Activated B cell treated with CpG ODN at 0.5 μM for 24 hours (primary cell): ENCODE results near the gene PSME3IP1. TPM values are rescaled to one million over a fixed set of nuclear protein-coding genes. Genes with fewer than 3 reads are reported as not detected.

Experiments
- ATAC-seq: fragments of 200-7000 bp; cut with Tn5 transposase; one replicate; pipeline ENCODE4 v1.10.0; 2021; ENCODE audit warnings: low read depth, mild to moderate bottlenecking, moderate library complexity
- CTCF ChIA-PET: fragments of 350-600 bp; sonication (Branson Sonifier 250); formaldehyde crosslinking; loops from one replicate; lab custom pipeline; 2021; ENCODE audit warnings: antibody characterized with exemption; lab: Charles Lee
- POLR2A ChIA-PET: fragments of 350-600 bp; sonication (Branson Sonifier 250); formaldehyde crosslinking; loops from one replicate; lab custom pipeline; 2021; ENCODE audit warnings: antibody characterized with exemption; lab: Charles Lee
- DNase-seq: peaks from one replicate; pipeline ENCODE4 v3.0.0; 2022
- H3K27ac Mint-ChIP-seq: one replicate; pipeline ENCODE4 v1.8.0; 2020; ENCODE audit warnings: mixed read lengths
- H3K27me3 Mint-ChIP-seq: one replicate; pipeline ENCODE4 v1.8.0; 2021; ENCODE audit warnings: mixed read lengths
- H3K36me3 Mint-ChIP-seq: one replicate; pipeline ENCODE4 v1.8.0; 2021; ENCODE audit warnings: low read depth, mixed read lengths
- H3K4me1 Mint-ChIP-seq: one replicate; pipeline ENCODE4 v1.8.0; 2021; ENCODE audit warnings: mixed read lengths
- H3K4me3 Mint-ChIP-seq: one replicate; pipeline ENCODE4 v1.8.0; 2020; ENCODE audit warnings: mild to moderate bottlenecking, mixed read lengths
- H3K9me3 Mint-ChIP-seq: one replicate; pipeline ENCODE4 v1.8.0; 2020; ENCODE audit warnings: mixed read lengths
- CTCF ChIP-seq: fragments of 200-600 bp; IDR thresholded peaks from one replicate; pipeline ENCODE4 v1.8.0; 2022; ENCODE audit warnings: antibody characterized with exemption, mild to moderate bottlenecking
- intact Hi-C: fragments of 100-400 bp; cut with micrococcal nuclease; formaldehyde crosslinking; loops from one replicate; pipeline ENCODE4 v1.15.1; 2024
- total RNA-seq: library from RNA; stranded (reverse); gene quantifications from 2 replicates; pipeline ENCODE4 v1.2.3, GENCODE V29; 2022

Gene PSME3IP1
- total RNA-seq, 1 donor from 2014 or later = 147 TPM

DNA sequence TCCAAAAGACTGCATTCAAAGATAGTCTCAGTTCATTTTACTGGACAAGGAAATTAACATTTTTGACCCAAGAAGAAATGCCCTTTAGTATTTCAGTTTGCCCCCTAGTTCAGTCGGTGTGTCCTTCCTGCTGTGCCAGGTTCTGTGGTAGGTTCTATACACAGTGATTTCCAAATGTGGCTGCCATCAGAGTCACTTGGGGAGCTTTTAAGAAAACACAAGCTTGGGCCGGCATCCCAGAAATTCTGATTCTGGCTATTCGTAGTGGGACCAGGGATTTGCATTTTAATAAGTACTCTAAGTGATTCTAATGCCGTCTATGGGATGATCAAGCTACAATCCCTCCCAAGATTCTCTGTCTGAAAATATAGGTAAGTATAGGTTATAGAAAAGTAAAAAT is 10.4 kb upstream of the PSME3IP1 start:
- H3K4me3 Mint-ChIP-seq = no peak overlapping the region
- intact Hi-C loops = no loop called here
- no peak for DNase-seq
- H3K27me3 Mint-ChIP-seq = no peaks in the 10 kb centered on the region
- ChIA-PET CTCF (no interaction called here), POLR2A (no interaction called here)
- TF ChIP-seq CTCF = no peak
- no peak overlapping the region for H3K27ac Mint-ChIP-seq
- H3K4me1 Mint-ChIP-seq = peaks cover 3% of the 10 kb centered on the region
- no peaks in the 10 kb centered on the region for H3K9me3 Mint-ChIP-seq
- no peak for ATAC-seq
- peaks cover 9% of the 10 kb centered on the region for H3K36me3 Mint-ChIP-seq

DNA sequence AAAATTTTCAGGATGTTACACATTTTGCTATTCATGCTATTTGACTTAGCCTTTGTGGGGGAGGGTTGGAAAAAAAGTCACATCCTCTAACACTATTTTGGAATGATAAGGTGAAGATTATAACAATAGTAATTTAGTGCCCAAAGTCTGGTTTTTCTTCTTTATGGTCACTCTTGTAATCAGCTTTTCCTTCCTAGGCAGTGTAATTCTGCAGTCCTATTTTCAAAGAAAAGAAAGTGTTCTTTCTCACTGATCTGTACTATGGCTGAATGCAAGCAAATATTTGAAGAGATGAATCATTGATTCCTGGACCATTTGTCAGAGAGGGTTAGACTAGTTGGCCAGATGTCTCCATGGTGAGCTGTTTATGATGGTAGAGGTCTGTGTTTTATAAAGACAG is 8.7 kb upstream of the PSME3IP1 start:
- ChIA-PET CTCF (no interaction called here), POLR2A (interaction anchor here (1.4 kb wide), 1 partner anchor 9 kb away, joined by 6 read pairs; the partner anchor contains the start of genes PSME3IP1 and RSPRY1)
- ATAC-seq (no peak), DNase-seq (no peak)
- Mint-ChIP-seq H3K27ac (no peak overlapping the region), H3K4me3 (no peak overlapping the region), H3K9me3 (no peaks in the 10 kb centered on the region), H3K36me3 (peaks cover 11% of the 10 kb centered on the region), H3K4me1 (peaks cover 10% of the 10 kb centered on the region), H3K27me3 (no peaks in the 10 kb centered on the region)
- TF ChIP-seq CTCF = no peak
- intact Hi-C loops = no loop called here

- ATAC-seq = no peak
- intact Hi-C loops = no loop called here
- Mint-ChIP-seq H3K27ac (no peak overlapping the region), H3K9me3 (no peaks in the 10 kb centered on the region), H3K36me3 (peaks cover 8% of the 10 kb centered on the region), H3K4me1 (peaks cover 17% of the 10 kb centered on the region), H3K4me3 (no peak overlapping the region), H3K27me3 (no peaks in the 10 kb centered on the region)
- DNase-seq = no peak
- CTCF ChIA-PET = no interaction called here
- POLR2A ChIA-PET = no interaction called here
- no peak for TF ChIP-seq CTCF
These were observed 7.1 kb upstream of the PSME3IP1 start for GRCh38 chr16:57192720-57193486.

DNA sequence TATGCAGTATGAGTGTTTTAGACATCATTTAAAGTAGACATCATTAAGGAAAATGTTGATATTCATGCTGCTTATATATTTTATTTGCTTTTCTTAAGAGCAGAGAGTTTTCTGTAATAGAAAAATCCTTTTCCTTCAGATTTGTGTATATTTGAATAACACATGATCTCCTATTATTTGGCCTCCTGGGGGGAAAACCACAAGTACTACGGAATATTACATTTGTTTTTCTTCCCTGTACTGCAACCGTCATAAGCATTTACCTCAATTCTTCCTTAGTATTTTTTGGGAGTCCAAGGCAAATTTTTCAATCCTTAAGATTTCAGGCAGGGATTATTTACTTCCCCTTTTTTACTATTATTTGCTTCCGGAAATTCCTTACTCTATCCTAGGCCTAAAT is 6.3 kb upstream of the PSME3IP1 start:
- Mint-ChIP-seq H3K4me3 (no peak overlapping the region), H3K4me1 (peaks cover 25% of the 10 kb centered on the region), H3K36me3 (peaks cover 8% of the 10 kb centered on the region), H3K27ac (no peak overlapping the region), H3K9me3 (no peaks in the 10 kb centered on the region), H3K27me3 (no peaks in the 10 kb centered on the region)
- CTCF ChIA-PET = no interaction called here
- DNase-seq (no peak), ATAC-seq (no peak)
- POLR2A ChIA-PET = no interaction called here
- intact Hi-C loops = no loop called here
- no peak for TF ChIP-seq CTCF

- ChIA-PET CTCF (no interaction called here), POLR2A (no interaction called here)
- peaks cover 33% of the 10 kb centered on the region for H3K4me1 Mint-ChIP-seq
These were observed 5.3 kb upstream of the PSME3IP1 start for GRCh38 chr16:57191056-57191571.

More at GRCh38 chr16:57191056-57191571, 5.3 kb upstream of the PSME3IP1 start:
- ATAC-seq (no peak), DNase-seq (no peak)
- Mint-ChIP-seq H3K36me3 (peaks cover 15% of the 10 kb centered on the region), H3K4me3 (no peak overlapping the region), H3K27ac (no peak overlapping the region), H3K27me3 (no peaks in the 10 kb centered on the region), H3K9me3 (no peaks in the 10 kb centered on the region)
- intact Hi-C loops = no loop called here
- no peak for TF ChIP-seq CTCF
